Transverse colon (tissue), 4 donors: ENCODE measurements around the gene SCAMP1. TPM values are rescaled to one million over a fixed set of nuclear protein-coding genes. Genes with fewer than 3 reads are reported as not detected.

Source experiments
- DNase-seq: peaks from one replicate; pipeline ENCODE4 v3.0.0-alpha.2; 2019
- H3K27ac ChIP-seq, 4 donors: fragments of 200-600 bp; sonication (generic); 2 replicates each; pipeline ENCODE4 v1.5.1; 2016 to 2018; ENCODE audit warnings: inconsistent platforms in 4 of 4
- H3K27me3 ChIP-seq: fragments of 200-600 bp; sonication (generic); 2 replicates; pipeline ENCODE4 v1.5.1; 2017; ENCODE audit warnings: inconsistent platforms
- H3K36me3 ChIP-seq, 4 donors: fragments of 200-600 bp; sonication (generic); 2 replicates each; pipeline ENCODE4 v1.5.1; 2017 to 2019; ENCODE audit warnings: inconsistent platforms in 4 of 4
- H3K4me1 ChIP-seq, 4 donors: fragments of 200-600 bp; sonication (generic); 2 replicates each; pipeline ENCODE4 v1.5.1; 2017 to 2020; ENCODE audit warnings: inconsistent platforms in 4 of 4
- H3K4me3 ChIP-seq, 4 donors: fragments of 200-600 bp; sonication (generic); 1 replicate in 1 of 4; 2 replicates in 3 of 4; pipeline versions ENCODE4 v1.5.1 to v1.6.1; 2017 to 2019; ENCODE audit warnings: inconsistent platforms in 4 of 4
- H3K9me3 ChIP-seq, 2 donors: fragments of 200-600 bp; sonication (generic); 2 replicates each; pipeline ENCODE4 v1.5.1; 2017 to 2019; ENCODE audit warnings: inconsistent platforms in 2 of 2
- EP300 ChIP-seq: sonication (generic); formaldehyde crosslinking; IDR thresholded peaks from one replicate; pipeline ENCODE4 v1.6.1; 2017; ENCODE audit warnings: antibody characterized with exemption, low read depth
- POLR2A ChIP-seq: fragments of 450-650 bp; IDR thresholded peaks from one replicate; pipeline ENCODE4 v1.6.1; 2016; ENCODE audit warnings: antibody characterized with exemption, mild to moderate bottlenecking, moderate library complexity
- POLR2AphosphoS5 ChIP-seq, 3 donors: sonication (generic); formaldehyde crosslinking; IDR thresholded peaks; one replicate each; pipeline ENCODE4 v1.6.1; 2016; ENCODE audit warnings: antibody characterized with exemption in 3 of 3
- WGBS, 2 donors: methylation state at CpG; one replicate each; pipeline ENCODE4 v1.1.5; 2018; ENCODE audit warnings: low coverage in 1 of 2; 5-methylcytosine and 5-hydroxymethylcytosine counted together
- in situ Hi-C, 4 donors: fragments of 200-750 bp; cut with MboI; loops; one replicate each; pipeline versions ENCODE4 v1.15.0 to v1.15.1; 2017; ENCODE audit warnings: low sequenced_read_pairs in 3 of 4, low pct_ligation_motif_present in 1 of 4, low pct_unique_long_range_greater_than_20kb in 1 of 4
- intact Hi-C: fragments of 100-400 bp; cut with DNase I; formaldehyde crosslinking; loops from one replicate; pipeline ENCODE4 v1.15.1; 2023; ENCODE audit warnings: low total_unique reads
- total RNA-seq, 4 donors: library from RNA; depleted of rRNA; stranded (reverse); fragments of >200 nt; gene quantifications; one replicate each; pipeline ENCODE4 v1.1.0, GENCODE V29; 2016
- TF ChIP-seq, protein P1 (sequence below), 5 experiments: fragments of 200-600 bp in 3 of 5; fragments of 450-650 bp in 2 of 5; sonication (generic) in 3 of 5; IDR thresholded peaks; 1 replicate in 2 of 5; 2 replicates in 3 of 5; pipeline ENCODE4 v1.5.1; 2016 to 2017; ENCODE audit warnings: antibody characterized with exemption in 5 of 5, inconsistent platforms in 3 of 5, mild to moderate bottlenecking in 2 of 5, moderate library complexity in 1 of 5

Gene SCAMP1
- total RNA-seq, 4 donors from 2014 or later = 10.5 to 24.7 (median 21.8) TPM

- no peaks in the 10 kb centered on the region for H3K27me3 ChIP-seq
- no peak for DNase-seq
- TF ChIP-seq, protein P1, sequence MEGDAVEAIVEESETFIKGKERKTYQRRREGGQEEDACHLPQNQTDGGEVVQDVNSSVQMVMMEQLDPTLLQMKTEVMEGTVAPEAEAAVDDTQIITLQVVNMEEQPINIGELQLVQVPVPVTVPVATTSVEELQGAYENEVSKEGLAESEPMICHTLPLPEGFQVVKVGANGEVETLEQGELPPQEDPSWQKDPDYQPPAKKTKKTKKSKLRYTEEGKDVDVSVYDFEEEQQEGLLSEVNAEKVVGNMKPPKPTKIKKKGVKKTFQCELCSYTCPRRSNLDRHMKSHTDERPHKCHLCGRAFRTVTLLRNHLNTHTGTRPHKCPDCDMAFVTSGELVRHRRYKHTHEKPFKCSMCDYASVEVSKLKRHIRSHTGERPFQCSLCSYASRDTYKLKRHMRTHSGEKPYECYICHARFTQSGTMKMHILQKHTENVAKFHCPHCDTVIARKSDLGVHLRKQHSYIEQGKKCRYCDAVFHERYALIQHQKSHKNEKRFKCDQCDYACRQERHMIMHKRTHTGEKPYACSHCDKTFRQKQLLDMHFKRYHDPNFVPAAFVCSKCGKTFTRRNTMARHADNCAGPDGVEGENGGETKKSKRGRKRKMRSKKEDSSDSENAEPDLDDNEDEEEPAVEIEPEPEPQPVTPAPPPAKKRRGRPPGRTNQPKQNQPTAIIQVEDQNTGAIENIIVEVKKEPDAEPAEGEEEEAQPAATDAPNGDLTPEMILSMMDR (IDR thresholded peaks at IDR 0.05) = no peak
- TF ChIP-seq POLR2A (no peak), POLR2AphosphoS5 (IDR thresholded peaks at IDR 0.05) (no peak), EP300 (no peak)
- H3K36me3 ChIP-seq = peaks cover 0 to 4% (median 0%) of the 10 kb centered on the region in 4 donors
- intact Hi-C loops (loop anchor here (5.0 kb wide), 1 partner anchor 1174 kb away; no protein-coding TSS in a partner anchor), in situ Hi-C loops (no loop called here)
- H3K9me3 ChIP-seq = no peaks in the 10 kb centered on the region
- H3K27ac ChIP-seq = no peak overlapping the region
- 84 to 92% methylated on average over 1 of the region's 1 CpG for WGBS, 2 donors
- no peak overlapping the region for H3K4me3 ChIP-seq
- H3K4me1 ChIP-seq = no peaks in the 10 kb centered on the region
These were observed 116.4 kb downstream of the SCAMP1 start for GRCh38 chr5:78476795-78477194.

GRCh38 chr5:78482948-78483347 is 122.5 kb downstream of the SCAMP1 start:
- intact Hi-C loops (no loop called here), in situ Hi-C loops (no loop called here)
- no peak overlapping the region for H3K27ac ChIP-seq
- WGBS, 2 donors = 71 to 93% methylated on average over 1 of the region's 1 CpG
- peak; percentile 27 for DNase-seq
- H3K36me3 ChIP-seq = peaks cover 0 to 6% (median 0%) of the 10 kb centered on the region in 4 donors
- H3K4me1 ChIP-seq = peaks cover 3 to 20% (median 9%) of the 10 kb centered on the region in 4 donors
- no peaks in the 10 kb centered on the region for H3K9me3 ChIP-seq
- H3K27me3 ChIP-seq = no peaks in the 10 kb centered on the region
- no peak overlapping the region for H3K4me3 ChIP-seq
- TF ChIP-seq, protein P1 (IDR thresholded peaks at IDR 0.05) = no peak
- no peak for TF ChIP-seq EP300

DNA sequence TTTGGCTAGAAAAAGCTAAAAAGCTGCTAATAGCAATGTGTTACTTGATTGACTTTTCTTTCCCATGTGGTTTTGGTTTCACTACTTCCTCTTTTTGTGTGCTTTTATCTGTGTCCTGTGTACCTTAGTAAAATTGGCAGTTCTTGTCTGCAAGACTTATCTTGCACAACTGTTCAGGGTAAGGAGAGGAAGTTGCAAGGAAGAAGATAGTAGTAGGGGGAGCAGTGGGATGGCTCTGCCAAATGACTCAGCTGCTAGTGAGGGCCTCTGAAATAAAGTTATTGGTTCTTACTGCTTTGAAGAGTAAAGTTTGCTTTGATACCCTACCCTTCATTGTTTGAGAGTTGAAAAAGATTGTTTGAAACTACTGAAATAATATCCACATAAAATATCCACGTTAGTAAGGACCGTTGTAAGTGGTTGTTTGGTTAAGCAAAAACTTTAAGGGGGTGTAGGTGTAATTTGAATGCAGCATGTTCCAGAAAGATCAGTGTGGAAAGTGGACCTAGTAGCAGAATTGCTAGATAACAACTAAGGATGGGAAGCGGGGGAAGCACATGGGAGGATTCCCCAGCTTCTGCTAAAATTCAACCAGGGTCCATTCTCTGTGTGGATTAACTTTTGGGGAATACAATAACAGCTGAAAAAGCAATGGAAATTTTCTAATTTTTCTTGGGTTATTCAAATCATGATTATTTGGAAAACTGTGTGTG is 123.5 kb downstream of the SCAMP1 start:
- intact Hi-C loops = no loop called here

GRCh38 chr5:78486218-78486617 is 125.8 kb downstream of the SCAMP1 start:
- TF ChIP-seq, protein P1 (IDR thresholded peaks at IDR 0.05) = no peak
- TF ChIP-seq EP300 (no peak), POLR2A (no peak), POLR2AphosphoS5 (IDR thresholded peaks at IDR 0.05) (no peak)
- 86 to 93% methylated on average over 2 of the region's 2 CpGs for WGBS, 2 donors
- in situ Hi-C loops = no loop called here
- Histone ChIP-seq H3K9me3 (no peaks in the 10 kb centered on the region), H3K4me1 (peaks cover 3 to 20% (median 9%) of the 10 kb centered on the region in 4 donors), H3K27me3 (no peaks in the 10 kb centered on the region), H3K4me3 (no peak overlapping the region), H3K27ac (no peak overlapping the region), H3K36me3 (peaks cover 0 to 17% (median 3%) of the 10 kb centered on the region in 4 donors)
- intact Hi-C loops = no loop called here
- no peak for DNase-seq

More for the DNA sequence above, 123.5 kb downstream of the SCAMP1 start:
- Histone ChIP-seq H3K27ac (no peak overlapping the region), H3K4me3 (no peak overlapping the region), H3K27me3 (no peaks in the 10 kb centered on the region), H3K36me3 (peaks cover 0 to 16% (median 3%) of the 10 kb centered on the region in 4 donors), H3K9me3 (no peaks in the 10 kb centered on the region), H3K4me1 (peaks cover 3 to 20% (median 9%) of the 10 kb centered on the region in 4 donors)
- DNase-seq = no peak
- TF ChIP-seq POLR2AphosphoS5 (IDR thresholded peaks at IDR 0.05) (no peak), EP300 (no peak), POLR2A (no peak)
- TF ChIP-seq, protein P1 (IDR thresholded peaks at IDR 0.05) = no peak
- 68 to 78% methylated on average over 3 of the region's 3 CpGs for WGBS, 2 donors
- in situ Hi-C loops = no loop called here
